Astrocyte of the spinal cord (primary cell): ENCODE measurements around the gene COL23A1.

Experiments used
- DNase-seq: peaks from one replicate; pipeline ENCODE4 v3.0.0; 2011; ENCODE audit warnings: low read depth, low spot score
- H3K4me3 ChIP-seq: 2 replicates; pipeline ENCODE4 v1.5.1; 2011; ENCODE audit warnings: low read depth, mild to moderate bottlenecking, low read length, moderate library complexity
- in situ Hi-C: cut with HindIII; loops from 2 replicates; pipeline ENCODE4 v1.10.0; 2017; ENCODE audit warnings: low sequenced_read_pairs
- TF ChIP-seq, protein P1 (sequence below): IDR thresholded peaks from 2 replicates; pipeline ENCODE4 v1.5.1; 2012; ENCODE audit warnings: low read depth, mild to moderate bottlenecking, low read length, inconsistent platforms

The COL23A1 gene

DNA sequence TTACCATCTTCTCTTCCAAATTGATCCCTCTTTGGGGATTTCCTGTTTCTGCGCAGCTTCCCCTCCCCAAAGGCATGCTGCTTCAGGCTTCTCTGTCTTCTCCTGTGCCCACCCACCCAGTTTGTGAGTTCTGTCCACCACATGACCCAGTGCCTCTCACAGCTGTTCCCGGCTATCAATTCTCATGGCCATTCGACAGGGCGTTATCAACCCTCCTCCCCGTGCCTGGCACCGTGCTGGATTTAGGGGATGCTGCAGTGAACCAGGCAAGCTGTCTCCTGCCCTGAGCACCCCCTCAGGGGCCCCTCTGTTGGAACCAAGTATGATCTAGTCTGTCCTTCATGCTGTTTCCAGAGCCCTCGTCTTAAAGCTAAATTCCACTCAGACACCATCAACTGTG lies 38.7 kb downstream of the COL23A1 start:
- DNase-seq = no peak
- H3K4me3 ChIP-seq = no peak overlapping the region
- TF ChIP-seq, protein P1, sequence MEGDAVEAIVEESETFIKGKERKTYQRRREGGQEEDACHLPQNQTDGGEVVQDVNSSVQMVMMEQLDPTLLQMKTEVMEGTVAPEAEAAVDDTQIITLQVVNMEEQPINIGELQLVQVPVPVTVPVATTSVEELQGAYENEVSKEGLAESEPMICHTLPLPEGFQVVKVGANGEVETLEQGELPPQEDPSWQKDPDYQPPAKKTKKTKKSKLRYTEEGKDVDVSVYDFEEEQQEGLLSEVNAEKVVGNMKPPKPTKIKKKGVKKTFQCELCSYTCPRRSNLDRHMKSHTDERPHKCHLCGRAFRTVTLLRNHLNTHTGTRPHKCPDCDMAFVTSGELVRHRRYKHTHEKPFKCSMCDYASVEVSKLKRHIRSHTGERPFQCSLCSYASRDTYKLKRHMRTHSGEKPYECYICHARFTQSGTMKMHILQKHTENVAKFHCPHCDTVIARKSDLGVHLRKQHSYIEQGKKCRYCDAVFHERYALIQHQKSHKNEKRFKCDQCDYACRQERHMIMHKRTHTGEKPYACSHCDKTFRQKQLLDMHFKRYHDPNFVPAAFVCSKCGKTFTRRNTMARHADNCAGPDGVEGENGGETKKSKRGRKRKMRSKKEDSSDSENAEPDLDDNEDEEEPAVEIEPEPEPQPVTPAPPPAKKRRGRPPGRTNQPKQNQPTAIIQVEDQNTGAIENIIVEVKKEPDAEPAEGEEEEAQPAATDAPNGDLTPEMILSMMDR = no peak
- in situ Hi-C loops = no loop called here

DNA sequence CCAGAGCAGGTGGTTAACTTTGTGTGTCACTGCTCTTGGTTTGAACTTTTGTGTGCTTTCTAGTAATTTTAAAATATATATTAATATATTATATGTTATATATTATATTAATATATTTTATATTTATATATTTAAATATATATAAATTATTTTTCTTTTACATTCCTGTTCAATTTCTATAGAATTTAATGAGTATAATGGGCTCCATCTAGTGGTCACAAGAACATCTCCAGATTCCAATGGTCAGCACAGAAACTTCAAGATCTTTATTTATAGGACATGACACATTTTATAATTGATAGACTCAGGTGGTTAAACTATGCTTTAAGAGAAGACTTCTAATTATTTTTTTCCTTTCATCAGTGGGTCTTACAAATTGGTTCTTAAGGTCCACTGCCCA lies 39.1 kb downstream of the COL23A1 start:
- DNase-seq = peak; percentile 10
- in situ Hi-C loops = no loop called here
- TF ChIP-seq, protein P1 = peak; percentile 43

DNA sequence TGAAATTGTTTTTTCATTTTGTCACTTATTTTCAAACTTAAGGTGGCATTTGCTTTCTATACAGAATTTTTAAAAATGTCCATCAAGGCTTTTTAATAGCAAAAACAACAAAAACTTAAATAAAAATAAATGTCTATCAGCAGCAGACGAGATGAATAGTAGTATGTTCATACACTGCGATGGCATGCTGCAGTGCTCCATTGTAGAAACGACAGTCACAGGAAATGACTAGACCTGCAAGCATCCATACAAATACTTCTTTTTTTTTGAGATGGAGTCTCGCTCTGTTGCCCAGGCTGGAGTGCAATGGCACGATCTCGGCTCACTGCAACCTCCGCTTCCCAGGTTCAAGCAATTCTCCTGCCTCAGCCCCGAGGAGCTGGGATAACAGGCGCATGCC lies 41.4 kb downstream of the COL23A1 start:
- DNase-seq = no peak
- in situ Hi-C loops = no loop called here
- H3K4me3 ChIP-seq = no peak overlapping the region
- TF ChIP-seq, protein P1 = no peak

More for the DNA sequence above, 39.1 kb downstream of the COL23A1 start:
- H3K4me3 ChIP-seq = no peak overlapping the region

DNA sequence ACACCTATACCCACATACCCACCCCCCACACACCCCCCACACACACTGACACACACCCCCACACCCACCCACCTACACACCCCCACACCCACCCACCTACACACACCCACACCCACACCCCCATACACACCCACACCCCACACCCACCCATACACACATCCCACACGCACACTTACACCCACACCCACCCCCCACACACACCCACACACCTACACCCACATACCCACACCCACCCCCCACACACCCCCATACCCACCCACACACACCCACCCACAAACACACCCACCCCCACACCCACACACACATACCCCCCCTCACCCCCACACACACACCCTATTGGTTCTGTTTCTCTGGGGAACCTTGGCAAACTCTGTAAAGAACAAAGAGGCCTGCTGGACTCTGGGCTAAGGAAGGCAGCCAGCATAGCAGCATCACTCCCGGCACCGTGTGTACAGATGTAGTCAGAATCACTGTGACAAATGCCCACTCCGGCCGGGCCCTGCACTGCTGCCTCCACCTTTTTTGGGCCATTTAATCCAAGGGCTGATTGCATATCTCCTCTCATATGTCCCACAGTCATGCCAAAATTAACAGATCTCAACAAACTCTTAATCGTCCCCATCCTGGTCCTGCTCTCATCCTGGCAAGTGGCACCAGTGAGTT lies 42.3 kb downstream of the COL23A1 start:
- in situ Hi-C loops = no loop called here
- TF ChIP-seq, protein P1 = no peak
- H3K4me3 ChIP-seq = no peak overlapping the region
- DNase-seq = no peak

DNA sequence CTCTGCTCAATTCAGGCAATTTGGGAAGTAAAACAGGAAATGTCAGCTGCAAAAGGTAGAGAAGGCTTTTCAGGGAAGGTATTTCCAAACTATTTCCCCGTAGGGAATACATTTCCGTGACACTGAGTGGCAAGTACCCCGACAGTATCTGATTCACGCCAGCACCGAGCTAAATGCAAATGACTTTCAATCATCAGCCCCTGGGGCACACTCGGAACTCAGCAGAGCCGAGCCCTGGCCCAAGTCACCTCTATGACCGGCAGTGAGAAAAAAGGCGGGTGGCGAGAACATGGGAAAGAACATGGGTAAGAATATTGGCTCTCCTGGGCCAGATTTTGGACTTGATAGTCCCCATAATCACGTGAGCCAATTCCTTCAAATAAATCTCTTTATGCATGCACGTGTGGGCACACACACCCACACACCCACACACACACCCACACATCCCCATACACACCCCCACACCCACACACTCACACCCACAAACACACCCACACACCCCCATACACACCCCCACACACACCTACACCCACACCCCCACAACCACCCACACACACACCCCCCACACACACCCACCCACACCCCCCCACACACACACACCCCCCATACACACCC lies 43.0 kb downstream of the COL23A1 start:
- no peak overlapping the region for H3K4me3 ChIP-seq
- DNase-seq = no peak
- TF ChIP-seq, protein P1 = no peak
- in situ Hi-C loops = no loop called here

DNA sequence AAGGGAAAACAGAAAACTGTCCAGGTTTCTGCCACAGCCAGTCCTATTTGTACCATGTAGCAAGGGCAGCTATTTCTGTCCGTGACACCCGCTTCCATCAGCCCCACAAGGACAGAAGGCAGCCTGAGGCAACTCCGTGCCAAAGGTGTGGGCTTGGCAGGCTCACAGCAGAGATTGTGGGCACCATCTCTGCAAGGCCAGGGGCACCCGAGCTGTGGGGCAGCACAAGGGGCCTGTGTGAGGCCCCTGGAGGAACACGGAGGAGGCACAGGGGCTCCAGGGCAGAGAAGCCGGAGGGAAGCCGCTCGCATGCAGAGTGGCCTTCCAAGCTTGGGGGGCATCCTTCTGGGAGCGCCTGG lies 43.5 kb downstream of the COL23A1 start:
- TF ChIP-seq, protein P1 = no peak
- DNase-seq = no peak
- in situ Hi-C loops = no loop called here
- no peak overlapping the region for H3K4me3 ChIP-seq
